GM12891 (cell line): ENCODE results near the gene SF3B3.
"Not testable (repeated sequence)": the region's sequence is repeated elsewhere in the genome, so short reads cannot be mapped to it uniquely, and the experiment has no call there.

ENCODE experiments used
- DNase-seq: peaks from one replicate; pipeline ENCODE4 v3.0.0; 2011; ENCODE audit warnings: low spot score; ENCODE audit not compliant: insufficient read length
- FAIRE-seq: peaks from 2 replicates; lab custom pipeline; 2011; peaks lifted over from hg19 to GRCh38; lab: Jason Lieb, UNC
- PAX5 ChIP-seq: IDR thresholded peaks from 2 replicates; pipeline ENCODE4 v1.6.1; 2011; ENCODE audit warnings: low read length, moderate library complexity, mild to moderate bottlenecking; ENCODE audit not compliant: insufficient read depth, severe bottlenecking
- POLR2A ChIP-seq: IDR thresholded peaks from 2 replicates; pipeline ENCODE4 v1.6.1; 2011; ENCODE audit warnings: low read depth, low read length, control low read depth
- POLR2AphosphoS5 ChIP-seq: IDR thresholded peaks from 2 replicates; pipeline ENCODE4 v1.6.1; 2011; ENCODE audit warnings: low read depth, low read length, control low read depth
- POU2F2 ChIP-seq: IDR thresholded peaks from 2 replicates; pipeline ENCODE4 v1.6.1; 2011; ENCODE audit warnings: low read depth, mild to moderate bottlenecking, control low read depth, low read length, moderate library complexity
- SPI1 ChIP-seq: IDR thresholded peaks from 2 replicates; pipeline ENCODE4 v1.6.1; 2011; ENCODE audit warnings: low read depth, low read length, control low read depth
- TAF1 ChIP-seq: IDR thresholded peaks from 2 replicates; pipeline ENCODE4 v1.6.1; 2011; ENCODE audit warnings: low read depth, low read length, control low read depth

The SF3B3 gene

DNA sequence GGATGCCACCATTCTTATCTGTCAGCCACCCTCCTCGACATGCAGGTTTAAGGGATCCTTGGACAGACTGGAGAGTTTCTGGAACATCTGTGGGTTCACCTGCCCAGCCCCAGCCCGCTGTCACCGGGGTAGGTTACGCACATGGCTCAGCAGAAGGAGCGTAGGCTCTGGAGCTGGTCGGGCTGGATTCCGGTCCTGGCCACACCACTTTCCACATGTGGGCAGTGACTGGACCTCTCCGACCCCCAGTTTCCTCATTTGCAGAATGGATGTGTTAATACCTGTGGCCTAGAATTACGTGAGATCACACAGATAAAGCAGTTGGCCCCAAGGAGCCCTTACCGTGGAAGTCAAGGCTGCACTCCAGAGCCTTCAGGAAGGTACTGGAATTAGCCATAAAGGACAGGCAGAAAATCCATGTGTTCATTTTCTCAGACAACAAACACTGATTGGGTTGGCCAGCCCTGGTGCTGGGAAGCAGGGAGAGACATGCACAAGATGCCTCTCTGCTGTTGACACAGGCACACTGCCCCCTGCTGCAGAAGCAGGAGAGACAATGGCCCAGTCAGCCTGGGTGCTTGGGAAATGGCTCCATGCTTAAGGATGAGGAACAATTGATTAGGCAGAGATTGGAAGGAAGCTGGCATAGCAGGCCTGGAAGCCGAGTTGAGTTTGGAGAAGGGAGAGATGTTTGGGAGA is 58.8 kb downstream of the SF3B3 start:
- no peak for TF ChIP-seq POU2F2
- no peak for TF ChIP-seq SPI1
- TF ChIP-seq PAX5 = no peak
- TF ChIP-seq POLR2AphosphoS5 = no peak
- TF ChIP-seq POLR2A = no peak
- TF ChIP-seq TAF1 = no peak
- DNase-seq (no peak), FAIRE-seq (peak; percentile 82)

DNA sequence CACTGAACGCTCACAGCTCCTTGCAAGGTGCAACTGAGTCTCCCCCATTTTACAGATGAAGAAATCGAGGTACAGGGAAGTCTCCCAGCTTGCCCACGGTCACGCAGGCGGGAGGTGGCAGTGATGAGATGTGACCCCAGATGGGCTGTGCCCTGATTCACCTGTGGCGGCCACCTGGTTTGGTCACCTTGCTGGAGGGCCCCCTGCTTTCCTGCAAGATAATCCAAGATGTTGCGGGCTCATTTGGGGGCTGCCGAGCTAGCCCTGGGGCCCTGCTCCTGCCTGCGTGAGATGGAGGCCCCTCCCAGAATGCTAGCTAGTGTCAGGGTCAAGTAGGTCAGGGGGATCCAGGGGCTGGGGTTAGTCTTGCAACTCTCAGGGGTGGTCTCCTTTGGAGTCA is 63.1 kb downstream of the SF3B3 start:
- TF ChIP-seq POU2F2 = no peak
- TF ChIP-seq POLR2A = no peak
- TF ChIP-seq POLR2AphosphoS5 = no peak
- no peak for TF ChIP-seq TAF1
- TF ChIP-seq PAX5 = no peak
- TF ChIP-seq SPI1 = no peak
- no peak for FAIRE-seq
- no peak for DNase-seq

DNA sequence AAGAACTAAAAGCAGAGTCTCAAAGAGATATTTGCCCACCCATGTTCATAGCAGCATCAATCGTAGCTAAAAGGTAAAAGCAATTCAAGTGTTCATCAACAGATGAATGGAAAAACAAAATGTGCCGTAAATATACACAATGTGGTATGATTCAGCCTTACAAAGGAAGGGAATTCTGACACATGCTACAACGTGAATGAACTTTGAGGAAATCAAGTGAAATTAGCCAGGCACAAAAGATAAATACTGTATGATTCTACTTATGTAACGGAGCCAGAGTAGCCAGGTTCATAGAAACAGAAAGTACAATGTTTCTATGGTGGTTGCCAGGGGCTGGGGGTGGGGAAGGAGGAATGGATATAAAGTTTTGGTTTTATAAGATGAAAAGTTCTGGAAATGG is 64.9 kb downstream of the SF3B3 start:
- FAIRE-seq (no peak), DNase-seq (no peak)
- TF ChIP-seq POU2F2 (no peak), POLR2A (no peak), TAF1 (no peak), SPI1 (no peak), POLR2AphosphoS5 (no peak), PAX5 (no peak)

DNA sequence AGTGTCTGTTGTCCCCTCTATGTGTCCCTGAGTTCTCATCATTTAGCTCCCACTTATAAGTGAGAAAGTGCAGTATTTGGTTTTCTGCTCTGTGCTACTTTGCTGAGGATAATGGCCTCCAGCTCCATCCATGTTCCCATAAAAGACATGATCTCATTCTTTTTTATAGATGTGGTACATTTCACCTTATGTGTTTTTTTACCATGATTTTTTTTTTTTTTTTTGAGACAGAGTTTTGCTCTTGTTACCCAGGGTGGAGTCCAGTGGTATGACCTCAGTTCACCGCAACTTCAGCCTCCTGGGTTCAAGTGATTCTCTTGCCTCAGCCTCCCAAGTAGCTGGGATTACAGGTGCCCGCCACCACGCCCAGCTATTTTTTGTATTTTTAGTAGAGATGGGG is 65.8 kb downstream of the SF3B3 start:
- not testable (repeated sequence) for DNase-seq, FAIRE-seq

GRCh38 chr16:70589998-70590471 is 66.4 kb downstream of the SF3B3 start:
- TF ChIP-seq POLR2A = no peak
- no peak for TF ChIP-seq TAF1
- TF ChIP-seq POU2F2 = no peak
- no peak for TF ChIP-seq POLR2AphosphoS5
- no peak for TF ChIP-seq PAX5
- TF ChIP-seq SPI1 = no peak
- FAIRE-seq (no peak), DNase-seq (no peak)

- FAIRE-seq (no peak), DNase-seq (no peak)
- TF ChIP-seq POLR2A (no peak), PAX5 (no peak), SPI1 (no peak), POU2F2 (no peak), POLR2AphosphoS5 (no peak), TAF1 (no peak)
These were observed 67.3 kb downstream of the SF3B3 start for GRCh38 chr16:70590722-70591415.

DNA sequence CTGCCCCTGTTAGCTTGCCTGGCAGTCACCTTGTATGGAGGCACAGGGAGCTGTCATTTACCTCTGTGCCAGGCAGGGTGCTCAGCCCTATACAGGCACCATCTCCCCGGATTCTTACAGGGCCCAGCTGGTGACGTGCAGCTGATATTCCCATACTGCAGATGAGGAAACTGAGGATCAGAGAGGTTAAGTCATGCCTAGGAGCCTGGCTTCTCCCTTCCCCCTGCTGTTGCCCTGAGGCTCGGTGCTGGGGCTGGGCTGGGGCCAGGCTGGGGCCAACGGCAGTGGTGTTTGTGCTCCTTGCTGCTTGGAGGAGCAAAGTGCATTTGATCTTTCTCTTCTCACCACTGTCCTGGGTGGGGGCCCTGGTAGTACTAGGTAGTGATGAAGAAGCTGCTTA is 68.0 kb downstream of the SF3B3 start:
- FAIRE-seq (no peak), DNase-seq (no peak)
- TF ChIP-seq POLR2A (no peak), POLR2AphosphoS5 (no peak), SPI1 (no peak), PAX5 (no peak), TAF1 (no peak), POU2F2 (no peak)

DNA sequence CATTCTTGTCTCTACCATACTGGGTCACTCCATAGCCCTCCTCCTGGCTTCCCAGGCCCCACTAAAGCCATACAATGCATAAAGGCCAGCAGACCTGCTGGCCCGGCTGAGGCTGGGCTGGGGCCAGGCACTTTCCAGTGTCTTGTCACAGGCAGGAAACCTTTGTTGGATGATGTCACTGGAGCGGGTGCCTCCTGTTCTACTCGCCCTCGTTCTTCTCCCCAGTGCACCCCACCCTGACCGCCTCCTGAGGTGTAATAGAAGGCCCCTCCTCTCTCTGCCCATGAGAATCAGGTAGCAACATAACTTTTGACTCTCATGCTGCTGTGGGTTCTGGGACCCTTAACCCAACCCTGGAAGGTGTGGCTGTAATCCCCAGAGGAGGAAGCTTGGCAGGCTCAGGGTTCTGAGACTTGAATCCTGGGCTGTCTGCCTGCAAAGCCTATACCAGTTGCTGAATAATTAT is 68.5 kb downstream of the SF3B3 start:
- FAIRE-seq (no peak), DNase-seq (no peak)
- TF ChIP-seq SPI1 (no peak), PAX5 (no peak), POLR2AphosphoS5 (no peak), TAF1 (no peak), POU2F2 (no peak), POLR2A (no peak)

DNA sequence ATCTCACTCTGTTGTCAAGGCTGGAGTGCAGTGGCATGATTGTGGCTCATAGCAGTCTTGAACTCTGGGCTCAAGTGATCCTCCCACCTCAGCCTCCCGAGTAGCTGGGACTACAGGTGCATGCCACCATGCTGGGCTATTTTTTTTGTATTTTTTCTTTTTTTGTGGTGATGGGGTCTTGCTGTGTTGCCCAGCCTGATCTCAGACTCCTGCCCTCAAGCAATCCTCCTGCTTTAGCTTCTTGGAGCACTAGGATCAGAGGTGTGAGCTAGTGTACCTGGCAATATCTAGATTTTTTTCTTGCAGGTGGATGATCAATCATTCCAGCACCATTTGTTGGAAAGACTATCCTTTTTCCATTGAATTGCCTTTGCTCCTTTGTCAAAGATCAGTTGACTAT is 69.9 kb downstream of the SF3B3 start:
- FAIRE-seq = no peak
- DNase-seq = no peak

More for the DNA sequence above, 69.9 kb downstream of the SF3B3 start:
- no peak for TF ChIP-seq POLR2AphosphoS5
- no peak for TF ChIP-seq POU2F2
- no peak for TF ChIP-seq TAF1
- TF ChIP-seq PAX5 = no peak
- no peak for TF ChIP-seq POLR2A
- TF ChIP-seq SPI1 = no peak
